Kidney epithelial cell (primary cell): ENCODE results near the gene FLVCR1. TPM values are rescaled to one million over a fixed set of nuclear protein-coding genes. Genes with fewer than 3 reads are reported as not detected.

Source experiments
- DNase-seq: peaks from one replicate; pipeline ENCODE4 v3.0.0-alpha.2; 2010; ENCODE audit warnings: low read depth
- H3K27me3 ChIP-seq: 2 replicates; pipeline ENCODE4 v1.6.0; 2011; ENCODE audit warnings: low read length; ENCODE audit not compliant: control insufficient read depth, insufficient read depth
- H3K36me3 ChIP-seq: 2 replicates; pipeline ENCODE4 v1.5.1; 2011; ENCODE audit warnings: low read length; ENCODE audit not compliant: control insufficient read depth, insufficient read depth
- H3K4me3 ChIP-seq: 2 replicates; pipeline ENCODE4 v1.5.1; 2011; ENCODE audit warnings: low read depth, mild to moderate bottlenecking, control low read depth, low read length
- CTCF ChIP-seq: IDR thresholded peaks from 2 replicates; pipeline ENCODE4 v1.5.1; 2011; ENCODE audit warnings: mild to moderate bottlenecking, moderate library complexity, low read length, control low read depth, inconsistent platforms; ENCODE audit not compliant: insufficient read depth, poor library complexity, severe bottlenecking
- total RNA-seq: library from RNA; depleted of rRNA; stranded (reverse); fragments of >200 nt; gene quantifications from 2 replicates; pipeline ENCODE4 v1.2.3, GENCODE V29; 2015

FLVCR1 gene
- total RNA-seq, 1 donor from 2014 or later: 3.9 TPM

GRCh38 chr1:212926372-212926771 lies 68.3 kb downstream of the FLVCR1 start:
- TF ChIP-seq CTCF: no peak
- DNase-seq: no peak
- no peaks in the 10 kb centered on the region for H3K36me3 ChIP-seq
- H3K27me3 ChIP-seq: no peaks in the 10 kb centered on the region
- no peak overlapping the region for H3K4me3 ChIP-seq

GRCh38 chr1:212928323-212929291 lies 70.5 kb downstream of the FLVCR1 start:
- no peak for DNase-seq
- Histone ChIP-seq H3K4me3 (no peak overlapping the region), H3K27me3 (no peaks in the 10 kb centered on the region), H3K36me3 (no peaks in the 10 kb centered on the region)
- no peak for TF ChIP-seq CTCF

GRCh38 chr1:212930986-212931678 lies 73.1 kb downstream of the FLVCR1 start:
- H3K4me3 ChIP-seq: no peak overlapping the region
- DNase-seq: no peak
- no peaks in the 10 kb centered on the region for H3K27me3 ChIP-seq
- no peaks in the 10 kb centered on the region for H3K36me3 ChIP-seq
- TF ChIP-seq CTCF: no peak

- TF ChIP-seq CTCF: no peak
- Histone ChIP-seq H3K36me3 (no peaks in the 10 kb centered on the region), H3K4me3 (no peak overlapping the region), H3K27me3 (no peaks in the 10 kb centered on the region)
- DNase-seq: no peak
These were observed 75.9 kb downstream of the FLVCR1 start for GRCh38 chr1:212933815-212934471.

- no peak for TF ChIP-seq CTCF
- H3K27me3 ChIP-seq: no peaks in the 10 kb centered on the region
- H3K36me3 ChIP-seq: no peaks in the 10 kb centered on the region
- no peak overlapping the region for H3K4me3 ChIP-seq
- no peak for DNase-seq
These were observed 77.4 kb downstream of the FLVCR1 start for GRCh38 chr1:212935387-212935981.
